OCI-LY3 (cell line): ENCODE measurements around the gene KEL.

Source experiments
- H2AFZ ChIP-seq: fragments of 200-600, 300-600 bp; shearing (Covaris generic); 2 replicates; pipeline ENCODE4 v1.6.0; 2014; ENCODE audit warnings: antibody characterized with exemption, low read depth, low read length
- H3K27ac ChIP-seq: fragments of 200-600, 300-600 bp; sonication (generic); 2 replicates; pipeline ENCODE4 v1.5.1; 2014; ENCODE audit warnings: mild to moderate bottlenecking, low read length, moderate library complexity, mixed read lengths
- H3K27me3 ChIP-seq: fragments of 200-600, 300-600 bp; sonication (generic); 2 replicates; pipeline ENCODE4 v1.6.1; 2014; ENCODE audit warnings: low read depth, low read length, mixed read lengths
- H3K36me3 ChIP-seq: fragments of 200-600, 300-600 bp; sonication (generic); replicated peaks from 2 replicates; pipeline ENCODE3; 2014; ENCODE audit warnings: low read depth, low read length, mixed read lengths
- H3K4me1 ChIP-seq: fragments of 300-600, 200-600 bp; sonication (generic); 2 replicates; pipeline ENCODE4 v1.6.1; 2014; ENCODE audit warnings: low read length, mixed read lengths
- H3K4me2 ChIP-seq: fragments of 200-600, 300-600 bp; sonication (generic); 2 replicates; pipeline ENCODE4 v1.6.1; 2014; ENCODE audit warnings: low read length, mixed read lengths
- H3K4me3 ChIP-seq: fragments of 300-600, 200-600 bp; sonication (generic); 2 replicates; pipeline ENCODE4 v1.5.1; 2014; ENCODE audit warnings: antibody characterized with exemption, mild to moderate bottlenecking, low read length, moderate library complexity
- H3K79me2 ChIP-seq: fragments of 300-600, 200-600 bp; shearing (Covaris generic); 2 replicates; pipeline ENCODE4 v1.6.1; 2014; ENCODE audit warnings: mild to moderate bottlenecking, low read length, mixed read lengths
- H3K9ac ChIP-seq: fragments of 300-600, 200-600 bp; shearing (Covaris generic); 2 replicates; pipeline ENCODE4 v1.6.0; 2014; ENCODE audit warnings: mild to moderate bottlenecking, low read length, moderate library complexity
- H3K9me3 ChIP-seq: fragments of 200-600, 300-600 bp; shearing (Covaris generic); 2 replicates; pipeline ENCODE4 v1.6.1; 2014; ENCODE audit warnings: low read length, mixed read lengths; ENCODE audit not compliant: insufficient read depth
- H4K20me1 ChIP-seq: fragments of 200-600, 300-600 bp; sonication (generic); 2 replicates; pipeline ENCODE4 v1.6.1; 2016; ENCODE audit warnings: low read length, mixed read lengths; ENCODE audit not compliant: insufficient read depth
- EZH2phosphoT487 ChIP-seq: fragments of 200-600 bp; shearing (Covaris generic); IDR thresholded peaks from 2 replicates; pipeline ENCODE4 v1.6.1; 2018; ENCODE audit warnings: antibody characterized with exemption, mixed run types, low read depth
- TF ChIP-seq, protein P1 (sequence below): fragments of 200-600, 300-600 bp; sonication (generic); IDR thresholded peaks from 2 replicates; pipeline ENCODE4 v1.5.1; 2014; ENCODE audit warnings: antibody characterized with exemption, low read length, low read depth

Gene KEL

DNA sequence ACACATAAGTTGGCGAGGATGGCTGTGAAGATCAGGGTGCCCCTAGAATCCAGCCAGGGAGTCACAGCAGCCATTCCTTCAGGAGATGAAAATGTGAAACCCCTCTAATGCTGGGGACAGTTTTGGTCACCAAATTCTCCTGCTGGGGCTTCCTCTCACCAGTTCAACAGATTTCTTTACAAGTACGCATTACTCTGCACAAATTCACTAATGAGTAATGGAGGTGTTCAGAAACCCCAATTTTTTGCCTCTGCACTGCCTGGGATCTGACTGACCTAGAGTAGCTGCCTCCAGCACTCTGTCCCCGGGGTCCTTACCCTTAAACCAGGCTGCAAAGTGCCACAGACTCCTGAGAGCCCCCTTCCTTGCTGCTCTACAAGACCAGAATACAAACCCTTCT lies 44.7 kb downstream of the KEL start:
- Histone ChIP-seq H3K9ac (no peak overlapping the region), H3K4me3 (no peak overlapping the region), H3K9me3 (no peaks in the 10 kb centered on the region), H3K36me3 (no peaks in the 10 kb centered on the region), H3K4me2 (no peak overlapping the region), H3K79me2 (no peaks in the 10 kb centered on the region), H3K27me3 (peaks cover 45% of the 10 kb centered on the region), H2AFZ (no peak overlapping the region), H4K20me1 (no peaks in the 10 kb centered on the region), H3K27ac (no peak overlapping the region), H3K4me1 (no peaks in the 10 kb centered on the region)
- TF ChIP-seq EZH2phosphoT487, result no peak
- TF ChIP-seq, protein P1, sequence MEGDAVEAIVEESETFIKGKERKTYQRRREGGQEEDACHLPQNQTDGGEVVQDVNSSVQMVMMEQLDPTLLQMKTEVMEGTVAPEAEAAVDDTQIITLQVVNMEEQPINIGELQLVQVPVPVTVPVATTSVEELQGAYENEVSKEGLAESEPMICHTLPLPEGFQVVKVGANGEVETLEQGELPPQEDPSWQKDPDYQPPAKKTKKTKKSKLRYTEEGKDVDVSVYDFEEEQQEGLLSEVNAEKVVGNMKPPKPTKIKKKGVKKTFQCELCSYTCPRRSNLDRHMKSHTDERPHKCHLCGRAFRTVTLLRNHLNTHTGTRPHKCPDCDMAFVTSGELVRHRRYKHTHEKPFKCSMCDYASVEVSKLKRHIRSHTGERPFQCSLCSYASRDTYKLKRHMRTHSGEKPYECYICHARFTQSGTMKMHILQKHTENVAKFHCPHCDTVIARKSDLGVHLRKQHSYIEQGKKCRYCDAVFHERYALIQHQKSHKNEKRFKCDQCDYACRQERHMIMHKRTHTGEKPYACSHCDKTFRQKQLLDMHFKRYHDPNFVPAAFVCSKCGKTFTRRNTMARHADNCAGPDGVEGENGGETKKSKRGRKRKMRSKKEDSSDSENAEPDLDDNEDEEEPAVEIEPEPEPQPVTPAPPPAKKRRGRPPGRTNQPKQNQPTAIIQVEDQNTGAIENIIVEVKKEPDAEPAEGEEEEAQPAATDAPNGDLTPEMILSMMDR, result no peak

DNA sequence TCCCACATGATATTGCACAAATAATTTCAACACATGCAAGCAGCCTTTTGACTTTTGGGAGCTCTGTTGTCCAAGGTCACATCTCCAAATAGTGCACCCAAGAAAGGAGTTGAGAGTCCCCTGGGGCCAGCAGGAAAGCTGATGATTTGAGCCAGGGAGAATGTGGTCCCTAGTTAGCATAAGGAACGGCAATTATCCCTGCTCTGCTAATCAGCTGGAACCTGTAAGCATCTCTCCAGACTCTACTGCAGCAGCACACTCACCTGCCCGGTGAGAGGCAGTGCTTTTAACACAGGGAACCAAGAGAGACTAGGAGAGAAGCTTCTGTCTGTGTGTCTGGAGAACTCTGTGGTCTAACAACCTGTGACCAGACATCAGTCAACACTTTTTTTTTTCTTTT lies 45.7 kb downstream of the KEL start:
- H3K9ac ChIP-seq, result no peak overlapping the region
- no peaks in the 10 kb centered on the region for H3K9me3 ChIP-seq
- H4K20me1 ChIP-seq, result no peaks in the 10 kb centered on the region
- H3K27me3 ChIP-seq, result peaks cover 54% of the 10 kb centered on the region
- no peaks in the 10 kb centered on the region for H3K79me2 ChIP-seq
- TF ChIP-seq, protein P1, result no peak
- H3K4me3 ChIP-seq, result no peak overlapping the region
- H3K36me3 ChIP-seq, result no peaks in the 10 kb centered on the region
- H3K4me1 ChIP-seq, result no peaks in the 10 kb centered on the region
- no peak overlapping the region for H3K27ac ChIP-seq
- H2AFZ ChIP-seq, result no peak overlapping the region
- H3K4me2 ChIP-seq, result no peak overlapping the region

DNA sequence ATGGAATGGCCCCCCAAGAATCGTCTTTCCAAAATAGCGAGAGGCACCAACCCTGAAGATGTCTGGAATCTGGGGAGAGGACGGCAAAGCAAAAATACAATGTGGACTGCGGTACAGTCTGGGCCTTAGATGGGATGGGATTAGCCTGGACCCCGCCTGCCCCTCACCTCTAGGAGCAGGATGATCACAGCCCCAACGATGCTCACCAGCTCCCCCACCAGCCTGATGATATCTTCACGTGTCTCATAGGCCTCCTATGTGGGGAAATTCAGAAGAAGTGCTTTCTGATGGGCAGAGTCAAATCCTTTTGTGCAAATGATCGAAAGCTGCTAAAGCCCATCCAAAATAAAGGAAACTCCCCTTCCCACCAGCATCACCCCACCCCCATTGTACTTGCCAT lies 46.8 kb downstream of the KEL start:
- Histone ChIP-seq H3K4me1 (no peaks in the 10 kb centered on the region), H3K36me3 (no peaks in the 10 kb centered on the region), H3K4me3 (no peak overlapping the region), H3K79me2 (no peaks in the 10 kb centered on the region), H3K27ac (no peak overlapping the region), H4K20me1 (no peaks in the 10 kb centered on the region), H3K9ac (no peak overlapping the region), H3K9me3 (no peaks in the 10 kb centered on the region), H3K27me3 (peaks cover 66% of the 10 kb centered on the region), H2AFZ (no peak overlapping the region), H3K4me2 (no peak overlapping the region)
- no peak for TF ChIP-seq EZH2phosphoT487
- TF ChIP-seq, protein P1, result no peak

DNA sequence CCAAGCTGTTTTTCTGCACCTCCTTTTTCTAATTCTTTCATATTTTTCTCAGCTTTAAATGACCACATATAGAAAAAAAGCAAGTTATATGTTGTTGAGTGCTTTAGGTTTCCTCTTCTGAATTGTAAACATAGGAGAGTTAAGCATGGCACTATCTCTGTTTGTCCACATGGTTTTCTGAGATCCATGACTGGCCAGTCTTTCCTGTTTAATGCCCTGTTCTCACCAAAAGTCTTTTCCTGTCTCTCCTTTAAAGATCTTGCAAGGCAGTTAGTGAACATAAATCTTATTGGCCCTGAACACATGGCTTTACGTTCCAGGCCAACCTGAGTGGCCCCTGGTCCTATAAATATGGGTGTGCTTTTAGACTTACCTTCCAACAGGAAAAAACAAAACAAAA lies 48.0 kb downstream of the KEL start:
- Histone ChIP-seq H3K4me1 (no peaks in the 10 kb centered on the region), H3K27me3 (peaks cover 67% of the 10 kb centered on the region), H3K4me3 (no peak overlapping the region), H3K9ac (no peak overlapping the region), H4K20me1 (no peaks in the 10 kb centered on the region), H2AFZ (no peak overlapping the region), H3K36me3 (no peaks in the 10 kb centered on the region), H3K27ac (no peak overlapping the region), H3K9me3 (no peaks in the 10 kb centered on the region), H3K79me2 (no peaks in the 10 kb centered on the region), H3K4me2 (no peak overlapping the region)
- TF ChIP-seq, protein P1, result no peak
- no peak for TF ChIP-seq EZH2phosphoT487
